HepG2 (cell line): ENCODE data around the gene KRTAP20-4. TPM values are rescaled to one million over a fixed set of nuclear protein-coding genes. Genes with fewer than 3 reads are reported as not detected.

Experiments
- ATAC-seq: fragments of 200-7000 bp; cut with Tn5 transposase; 3 replicates; pipeline ENCODE4 v1.9.1; 2020; ENCODE audit warnings: mild to moderate bottlenecking, moderate library complexity
- BruUV-seq: library from RNA; stranded (reverse); fragments of 400-500 nt; replicated peaks from 2 replicates; lab custom pipeline; 2021; lab: Mats Ljungman, UMichigan
- CTCF ChIA-PET: fragments of 300-600 bp; formaldehyde crosslinking; extraction: SDS; loops from one replicate; lab custom pipeline; 2021; ENCODE audit warnings: low total read pairs, inconsistent platforms, low intra/inter-chr PET ratio; lab: Yijun Ruan, JAX
- POLR2A ChIA-PET: fragments of 350-600 bp; sonication (Branson Sonifier 250); formaldehyde crosslinking; loops from one replicate; lab custom pipeline; 2020; ENCODE audit warnings: antibody characterized with exemption, inconsistent platforms; lab: Yijun Ruan, JAX
- DNase-seq: peaks from one replicate; pipeline ENCODE4 v3.0.0-alpha.2; 2015; ENCODE audit warnings: low spot score
- FAIRE-seq: peaks from 3 replicates; lab custom pipeline; 2011; peaks lifted over from hg19 to GRCh38; lab: Jason Lieb, UNC
- H2AFZ ChIP-seq: one replicate; pipeline ENCODE4 v1.6.1; 2011; ENCODE audit warnings: low read length, inconsistent platforms
- H3K27ac ChIP-seq: fragments of 300-600 bp; 3 replicates; pipeline ENCODE4 v1.8.0; 2011; ENCODE audit warnings: mixed run types, mild to moderate bottlenecking, mixed read lengths, low read length, inconsistent platforms; ENCODE audit not compliant: insufficient read depth; ENCODE audit errors: extremely low read length
- H3K27me3 ChIP-seq, 2 experiments: fragments of 200-600 bp in 1 of 2; 2 replicates in 1 of 2; 3 replicates in 1 of 2; pipeline versions ENCODE4 v1.6.0 to v1.8.0; 2011; ENCODE audit warnings: low read length in 2 of 2, mild to moderate bottlenecking in 2 of 2, moderate library complexity in 2 of 2, inconsistent platforms in 1 of 2; ENCODE audit not compliant: insufficient read depth in 2 of 2, control insufficient read depth in 1 of 2
- H3K36me3 ChIP-seq, 2 experiments: fragments of 200-600 bp in 1 of 2; replicated peaks in 1 of 2; 2 replicates in 1 of 2; 3 replicates in 1 of 2; pipeline versions ENCODE4 v1.5.1 to v1.8.0; 2011; ENCODE audit warnings: low read length in 2 of 2, inconsistent platforms in 1 of 2; ENCODE audit not compliant: insufficient read depth in 2 of 2, control insufficient read depth in 1 of 2
- H3K4me1 ChIP-seq: 2 replicates; pipeline ENCODE4 v1.5.1; 2012; ENCODE audit warnings: low read length, inconsistent platforms; ENCODE audit not compliant: insufficient read depth
- H3K4me2 ChIP-seq: 2 replicates; pipeline ENCODE4 v1.6.0; 2011; ENCODE audit warnings: low read depth, low read length, inconsistent platforms
- H3K4me3 ChIP-seq, 3 experiments: fragments of 200-600 bp in 1 of 3; sonication (generic), shearing (Covaris generic) in 1 of 3; replicated peaks in 1 of 3; 2 replicates each; pipeline ENCODE4 v1.5.1; 2011 to 2016; ENCODE audit warnings: low read length in 3 of 3, inconsistent platforms in 2 of 3, low read depth in 2 of 3, mild to moderate bottlenecking in 2 of 3, control low read depth in 1 of 3, mixed read lengths in 1 of 3; ENCODE audit not compliant: insufficient read depth in 1 of 3
- H3K79me2 ChIP-seq: one replicate; pipeline ENCODE4 v1.6.1; 2011; ENCODE audit warnings: low read length, inconsistent platforms; ENCODE audit not compliant: insufficient read depth
- H3K9ac ChIP-seq: 2 replicates; pipeline ENCODE4 v1.6.0; 2011; ENCODE audit warnings: mild to moderate bottlenecking, low read depth, low read length, inconsistent platforms; ENCODE audit not compliant: insufficient read depth
- H3K9me3 ChIP-seq: 2 replicates; pipeline ENCODE4 v1.5.1; 2012; ENCODE audit warnings: mild to moderate bottlenecking, low read length
- H4K20me1 ChIP-seq: 2 replicates; pipeline ENCODE4 v1.6.0; 2011; ENCODE audit warnings: inconsistent platforms, mild to moderate bottlenecking, low read length, moderate library complexity; ENCODE audit not compliant: insufficient read depth
- DPF2 ChIP-seq: sonication (generic); formaldehyde crosslinking; IDR thresholded peaks from 2 replicates; pipeline ENCODE4 v1.4.0; 2020; ENCODE audit warnings: mild to moderate bottlenecking, low read depth, missing genetic modification reagents, borderline replicate concordance
- ETV6 ChIP-seq: sonication (generic); formaldehyde crosslinking; conservative IDR thresholded peaks from 2 replicates; pipeline ENCODE4 v1.4.0; 2020; ENCODE audit warnings: missing genetic modification reagents
- EZH2 ChIP-seq: conservative IDR thresholded peaks from 2 replicates; pipeline ENCODE4 v1.6.1; 2012; ENCODE audit warnings: mild to moderate bottlenecking, low read depth, low read length, moderate library complexity
- HES4 ChIP-seq: sonication (generic); formaldehyde crosslinking; IDR thresholded peaks from 2 replicates; pipeline ENCODE4 v1.9.0; 2021; ENCODE audit warnings: mild to moderate bottlenecking, missing genetic modification reagents, borderline replicate concordance
- NFRKB ChIP-seq: fragments of 450-650 bp; IDR thresholded peaks from 2 replicates; pipeline ENCODE4 v1.6.1; 2017
- POLR2AphosphoS5 ChIP-seq: IDR thresholded peaks from 2 replicates; pipeline ENCODE4 v1.6.1; 2012; ENCODE audit warnings: low read depth, low read length
- RFX1 ChIP-seq: fragments of 450-650 bp; IDR thresholded peaks from 2 replicates; pipeline ENCODE4 v1.6.1; 2017
- SMYD3 ChIP-seq: sonication (generic); formaldehyde crosslinking; IDR thresholded peaks from 2 replicates; pipeline ENCODE4 v1.8.1; 2023; ENCODE audit warnings: mild to moderate bottlenecking, missing genetic modification reagents
- SRY ChIP-seq: sonication (generic); formaldehyde crosslinking; IDR thresholded peaks from 2 replicates; pipeline ENCODE4 v1.8.0; 2022; ENCODE audit warnings: mild to moderate bottlenecking, missing genetic modification reagents
- THAP7 ChIP-seq: sonication (generic); formaldehyde crosslinking; IDR thresholded peaks from 2 replicates; pipeline ENCODE4 v1.8.1; 2023; ENCODE audit warnings: mild to moderate bottlenecking, missing genetic modification reagents
- ZBTB2 ChIP-seq: sonication (generic); formaldehyde crosslinking; IDR thresholded peaks from 2 replicates; pipeline ENCODE4 v1.8.0; 2022; ENCODE audit warnings: low read depth, missing genetic modification reagents
- ZBTB44 ChIP-seq: sonication (generic); formaldehyde crosslinking; IDR thresholded peaks from 2 replicates; pipeline ENCODE4 v1.4.0; 2020; ENCODE audit warnings: missing genetic modification reagents
- ZFP62 ChIP-seq: sonication (generic); formaldehyde crosslinking; IDR thresholded peaks from 2 replicates; pipeline ENCODE4 v1.4.0; 2020; ENCODE audit warnings: missing genetic modification reagents
- ZMAT5 ChIP-seq: sonication (generic); formaldehyde crosslinking; IDR thresholded peaks from 2 replicates; pipeline ENCODE4 v1.5.0; 2020; ENCODE audit warnings: mild to moderate bottlenecking, low read depth, missing genetic modification reagents, borderline replicate concordance
- ZNF274 ChIP-seq: sonication (generic); formaldehyde crosslinking; IDR thresholded peaks from 2 replicates; pipeline ENCODE4 v1.5.1; 2020; ENCODE audit warnings: mild to moderate bottlenecking, missing genetic modification reagents
- ZNF292 ChIP-seq: sonication (generic); formaldehyde crosslinking; IDR thresholded peaks from 2 replicates; pipeline ENCODE4 v1.8.1; 2022; ENCODE audit warnings: mild to moderate bottlenecking, low read depth, missing genetic modification reagents, borderline replicate concordance
- WGBS: methylation state at CpG from one replicate; pipeline ENCODE4 v1.1.6; 2017; ENCODE audit warnings: low lambda C conversion rate; 5-methylcytosine and 5-hydroxymethylcytosine counted together
- in situ Hi-C: cut with HindIII; loops from 2 replicates; pipeline ENCODE4 v1.10.0; 2017; ENCODE audit warnings: low pct_unique_long_range_greater_than_20kb; ENCODE audit not compliant: extremely low pct_ligation_motif_present
- intact Hi-C: fragments of 100-400 bp; cut with micrococcal nuclease; formaldehyde crosslinking; loops from one replicate; pipeline ENCODE4 v1.10.0; 2022; ENCODE audit not compliant: unreplicated experiment
- polyA plus RNA-seq, 8 experiments: library from polyadenylated mRNA; depleted of rRNA in 3 of 8; stranded (reverse) in 7 of 8; unstranded in 1 of 8; fragments of >200 nt; fragmentation: Illumina TruSeq in 4 of 8; extraction: Trizol in 4 of 8; gene quantifications; 2 replicates each; pipeline versions ENCODE4 v1.2.1 to v1.2.3, GENCODE V29; 2011 to 2016; ENCODE audit warnings: low read depth in 4 of 8, missing spikeins in 1 of 8, mixed read lengths in 1 of 8; ENCODE audit not compliant: insufficient read depth in 1 of 8
- total RNA-seq, 5 experiments: library from RNA; depleted of rRNA; stranded (reverse); fragments of >200 nt; fragmentation: Illumina TruSeq; extraction: Trizol; gene quantifications; 2 replicates each; pipeline ENCODE4 v1.2.3, GENCODE V29; 2016; ENCODE audit warnings: low read depth in 1 of 5

KRTAP20-4 gene
- total and polyA plus RNA-seq, 2 of the 13 experiments (the other 11 are each of a cell fraction or from before 2014, with no cell fraction given): not detected

GRCh38 chr21:30612132-30612531, 8.3 kb upstream of the KRTAP20-4 start:
- in situ Hi-C loops: no loop called here
- H3K9ac ChIP-seq: no peak overlapping the region
- DNase-seq (no peak), ATAC-seq (no peak), FAIRE-seq (no peak)
- WGBS: 33% methylated on average over 2 of the region's 2 CpGs
- no peaks in the 10 kb centered on the region for H3K27me3 ChIP-seq
- no peak overlapping the region for H3K27ac ChIP-seq
- no TSS peak for BruUV-seq
- no peaks in the 10 kb centered on the region for H4K20me1 ChIP-seq
- intact Hi-C loops: no loop called here
- no peak overlapping the region for H3K4me3 ChIP-seq
- H2AFZ ChIP-seq: no peak overlapping the region
- TF ChIP-seq ETV6 (CRISPR knock-in tag): no peak
- no peak for TF ChIP-seq SRY (CRISPR knock-in tag)
- no peak for TF ChIP-seq HES4 (CRISPR knock-in tag)
- no peak for TF ChIP-seq ZFP62 (CRISPR knock-in tag)
- TF ChIP-seq POLR2AphosphoS5: no peak
- no peak for TF ChIP-seq ZBTB2 (CRISPR knock-in tag)
- no peak for TF ChIP-seq ZNF292 (CRISPR knock-in tag)
- H3K36me3 ChIP-seq: no peaks in the 10 kb centered on the region
- H3K4me1 ChIP-seq: no peaks in the 10 kb centered on the region
- CTCF ChIA-PET: no interaction called here
- POLR2A ChIA-PET: no interaction called here
- no peaks in the 10 kb centered on the region for H3K79me2 ChIP-seq
- H3K9me3 ChIP-seq: peaks cover 93% of the 10 kb centered on the region
- H3K4me2 ChIP-seq: no peak overlapping the region

GRCh38 chr21:30613836-30614235, 6.6 kb upstream of the KRTAP20-4 start, which contains the start of gene KRTAP6-1:
TSS of gene KRTAP6-1 (minus strand) at chr21:30613930. CDS start at chr21:30613904, 26 bp downstream.
- Histone ChIP-seq H3K27me3 (no peaks in the 10 kb centered on the region), H3K4me1 (no peaks in the 10 kb centered on the region), H3K27ac (no peak within 1 kb of the TSS), H3K9ac (no peak within 1 kb of the TSS), H3K36me3 (no peaks in the 10 kb centered on the region), H2AFZ (no peak within 1 kb of the TSS), H3K79me2 (no peaks in the 10 kb centered on the region), H4K20me1 (no peaks in the 10 kb centered on the region), H3K4me2 (no peak within 1 kb of the TSS), H3K4me3 (no peak within 1 kb of the TSS), H3K9me3 (peaks cover 84% of the 10 kb centered on the region)
- intact Hi-C loops: no loop called here
- POLR2A ChIA-PET: no interaction called here
- in situ Hi-C loops: no loop called here
- WGBS: 0% methylated on average over 1 of the region's 2 CpGs
- FAIRE-seq (no peak), ATAC-seq (no peak), DNase-seq (no peak)
- CTCF ChIA-PET: no interaction called here
- no TSS peak for BruUV-seq
- TF ChIP-seq THAP7: no peak
- TF ChIP-seq RFX1: no peak
- TF ChIP-seq ZBTB44 (CRISPR knock-in tag): no peak
- no peak for TF ChIP-seq ZNF274 (CRISPR knock-in tag)
- TF ChIP-seq EZH2: no peak
- TF ChIP-seq NFRKB: no peak
- no peak for TF ChIP-seq SMYD3
- TF ChIP-seq DPF2 (CRISPR knock-in tag): no peak
- no peak for TF ChIP-seq ZMAT5 (CRISPR knock-in tag)
